GM21381 (cell line): ENCODE data around the gene CLMN.
"Not testable (repeated sequence)": the region's sequence is repeated elsewhere in the genome, so short reads cannot be mapped to it uniquely, and the experiment has no call there.

Source experiments
- ATAC-seq: cut with Tn5 transposase; IDR thresholded peaks from one replicate; pipeline ENCODE4 v1.9.1; 2021; ENCODE audit warnings: mild to moderate bottlenecking, moderate library complexity; ENCODE audit not compliant: unreplicated experiment

The CLMN gene

DNA sequence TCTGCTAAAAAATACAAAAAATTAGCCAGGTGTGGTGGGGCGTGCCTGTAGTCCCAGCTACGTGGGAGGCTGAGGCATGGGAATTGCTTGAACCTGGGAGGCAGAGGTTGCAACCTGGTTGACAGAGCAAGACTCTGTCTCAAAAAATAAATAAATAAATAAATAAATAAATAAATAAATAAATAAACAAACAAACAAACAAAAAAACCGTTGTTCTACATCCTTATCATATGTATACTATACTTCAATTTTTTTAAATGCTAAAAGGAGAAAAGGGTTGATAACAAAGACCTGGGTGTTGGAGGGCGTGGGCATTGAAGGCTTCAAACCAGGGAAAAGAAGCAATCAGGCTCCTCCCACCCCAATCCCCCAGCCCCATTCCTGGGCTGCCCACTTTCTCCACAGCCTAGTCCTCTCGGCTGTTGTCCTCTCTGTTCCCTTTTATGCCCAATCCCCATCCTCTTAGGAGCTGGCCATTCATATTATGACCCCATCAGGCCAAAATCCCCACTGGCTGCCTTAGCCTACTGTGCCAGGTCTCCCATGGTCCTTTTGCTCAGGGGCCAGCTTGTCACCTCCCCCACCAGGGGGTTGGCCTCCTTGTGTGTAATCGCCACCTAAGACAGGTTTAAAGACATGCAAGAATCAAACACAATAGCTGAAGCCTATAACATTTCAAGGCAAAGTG, 30.2 kb downstream of the CLMN start:
- no peak for ATAC-seq

DNA sequence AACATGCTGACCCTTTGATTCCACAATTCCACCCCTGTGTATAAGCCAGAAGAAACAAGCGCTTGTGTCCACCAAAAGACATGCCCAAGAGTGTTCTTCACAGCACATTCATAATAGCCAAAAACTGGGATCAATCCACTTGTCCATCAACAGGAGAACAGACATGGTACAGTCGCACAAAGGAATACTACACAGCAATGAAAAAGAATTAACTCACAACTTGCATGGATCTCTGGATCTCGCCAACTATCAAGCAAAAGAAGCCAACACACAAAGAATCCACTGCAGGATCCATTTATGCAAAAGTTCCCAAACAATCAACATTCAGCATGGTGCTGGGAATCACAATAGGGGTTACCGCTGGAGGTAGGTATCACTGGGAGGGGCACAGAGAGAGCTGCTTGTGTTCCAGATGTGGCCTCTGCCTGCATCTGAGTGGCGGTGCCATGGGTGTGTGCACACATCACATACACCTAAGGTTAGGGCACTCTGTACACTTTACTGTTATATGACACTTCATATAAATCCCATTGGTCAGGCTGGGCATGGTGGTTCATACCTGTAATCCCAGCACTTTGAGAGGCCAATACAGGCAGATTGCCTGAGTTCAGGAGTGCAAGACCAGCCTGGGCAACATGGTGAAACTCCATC, 30.9 kb downstream of the CLMN start:
- ATAC-seq, result no peak

DNA sequence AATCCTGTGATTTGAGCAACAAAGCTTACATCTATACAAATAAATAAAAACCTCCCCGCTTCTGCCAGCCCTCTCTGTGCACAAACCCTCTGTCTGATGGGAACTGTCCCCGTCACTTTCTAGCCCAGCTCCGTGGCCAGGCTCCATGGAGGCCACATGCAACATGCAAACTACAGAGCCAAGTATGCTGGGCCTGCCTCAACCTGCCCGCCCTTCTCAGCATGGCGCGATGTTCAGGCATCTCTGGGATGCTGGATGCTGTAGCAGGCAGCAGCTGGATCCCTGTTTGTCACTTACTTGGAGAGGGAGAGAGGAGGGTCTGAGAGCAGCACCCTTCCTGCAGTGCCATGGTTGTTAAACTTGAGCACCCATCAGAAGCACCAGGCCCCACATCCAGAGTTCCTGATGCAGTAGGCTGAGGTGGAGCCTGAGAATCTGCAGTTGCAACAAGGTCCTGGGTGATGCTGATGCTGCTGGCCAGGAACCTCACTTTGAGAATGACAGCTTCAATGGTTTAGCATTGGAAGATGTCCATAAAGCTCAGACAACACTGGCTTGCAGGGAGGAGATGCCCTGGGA, 32.4 kb downstream of the CLMN start:
- ATAC-seq, result no peak

DNA sequence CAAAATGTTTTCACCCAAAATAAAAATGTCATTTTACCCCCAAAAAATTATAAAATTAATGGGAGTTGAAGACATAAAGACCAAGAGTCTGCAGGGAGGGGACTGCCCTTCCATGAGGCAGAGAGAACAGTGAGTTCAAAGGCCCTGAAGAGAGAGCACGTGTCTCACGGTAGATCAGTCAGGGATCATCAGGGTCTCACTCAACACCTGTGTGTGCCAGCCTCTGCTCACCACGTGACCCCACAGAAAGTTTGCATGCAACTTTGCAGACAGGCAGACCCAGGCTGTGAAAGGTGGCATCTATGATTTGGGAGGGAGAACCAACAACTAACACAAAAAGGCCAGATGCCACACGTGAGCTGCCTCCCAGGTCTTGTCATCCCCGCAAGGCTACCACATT, 33.1 kb downstream of the CLMN start:
- no peak for ATAC-seq

DNA sequence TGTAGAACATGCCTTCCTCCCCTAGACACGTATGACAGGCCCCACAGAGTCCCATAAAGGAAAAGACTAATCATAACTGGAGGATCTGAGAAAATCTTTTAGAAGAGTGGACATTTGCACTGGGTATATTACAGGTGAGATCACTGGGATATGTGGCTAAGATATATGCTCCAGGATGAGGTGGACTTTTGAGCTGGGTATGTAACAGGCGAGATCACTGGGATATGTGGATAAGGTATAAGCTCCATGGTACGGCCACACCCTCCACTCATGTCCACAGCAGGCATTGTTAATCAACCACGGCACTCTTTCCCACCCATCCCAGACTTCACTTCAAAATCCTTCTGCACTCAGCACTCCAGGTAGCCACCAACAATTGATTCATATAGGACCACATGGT, 34.1 kb downstream of the CLMN start:
- ATAC-seq, result no peak

DNA sequence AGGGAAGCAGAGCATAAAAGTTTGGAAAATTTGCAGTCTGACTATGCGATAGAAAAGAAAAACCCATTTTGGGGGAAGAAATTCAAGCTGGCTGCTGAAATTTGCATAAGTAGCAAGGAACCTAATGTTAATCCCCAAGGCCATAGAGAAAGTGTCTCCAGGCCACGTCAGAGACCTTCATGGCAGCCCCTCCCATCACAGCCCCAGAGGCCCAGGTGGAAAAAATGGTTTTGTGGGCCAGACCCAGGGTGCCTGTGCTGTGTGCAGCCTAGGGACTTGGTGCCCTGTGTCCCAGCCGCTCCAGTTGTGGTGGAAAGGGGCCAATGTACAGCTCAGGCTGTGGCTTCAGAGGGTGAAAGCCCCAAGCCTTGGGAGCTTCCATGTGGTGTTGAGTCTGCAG, 35.9 kb downstream of the CLMN start:
- not testable (repeated sequence) for ATAC-seq

DNA sequence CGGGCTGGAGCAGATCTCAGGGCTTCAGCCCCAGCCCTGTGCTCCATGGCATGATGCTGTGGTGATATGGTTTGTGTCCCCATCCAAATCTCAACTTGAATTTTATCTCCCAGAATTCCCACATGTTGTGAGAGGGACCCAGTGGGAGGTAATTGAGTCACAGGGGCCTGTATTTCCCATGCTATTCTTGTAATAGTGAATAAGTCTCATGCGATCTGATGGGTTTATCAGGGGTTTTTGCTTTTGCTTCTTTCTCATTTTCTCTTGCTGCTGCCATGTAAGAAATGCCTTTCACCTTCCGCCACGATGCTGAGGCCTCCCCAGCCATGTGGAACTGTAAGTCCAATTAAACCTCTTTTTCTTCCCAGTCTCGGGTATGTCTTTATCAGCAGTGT, 36.7 kb downstream of the CLMN start:
- not testable (repeated sequence) for ATAC-seq

DNA sequence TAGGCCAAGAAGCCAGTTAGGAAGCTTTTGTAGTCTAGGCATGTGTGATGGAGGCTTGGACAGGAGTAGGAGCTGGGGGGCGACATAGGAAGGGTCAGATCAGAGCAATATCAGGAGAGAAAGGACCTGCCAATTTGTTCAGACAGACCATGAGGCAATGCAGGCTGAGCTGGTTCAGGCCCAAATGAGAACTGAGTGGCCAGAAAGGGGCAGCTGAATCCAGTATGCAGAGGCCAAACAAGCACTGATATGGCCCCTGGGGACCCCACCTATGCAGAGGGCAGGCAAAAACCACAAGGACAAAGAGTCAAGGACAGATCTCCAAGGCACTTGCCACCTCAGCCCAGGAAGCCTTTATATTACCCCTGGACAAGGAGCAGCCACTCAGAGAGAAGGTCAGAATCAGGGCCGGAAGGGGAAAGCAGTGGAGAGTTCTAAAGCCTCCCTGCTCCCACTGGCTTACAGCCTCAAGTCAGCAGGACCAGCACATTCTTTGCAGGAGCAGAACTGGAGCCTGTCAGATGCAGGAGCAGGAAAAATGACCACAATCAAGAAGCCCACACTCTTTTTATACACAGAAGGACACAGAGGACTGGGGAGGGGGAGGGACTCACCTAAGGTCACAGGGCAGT, 37.2 kb downstream of the CLMN start:
- ATAC-seq, result no peak

DNA sequence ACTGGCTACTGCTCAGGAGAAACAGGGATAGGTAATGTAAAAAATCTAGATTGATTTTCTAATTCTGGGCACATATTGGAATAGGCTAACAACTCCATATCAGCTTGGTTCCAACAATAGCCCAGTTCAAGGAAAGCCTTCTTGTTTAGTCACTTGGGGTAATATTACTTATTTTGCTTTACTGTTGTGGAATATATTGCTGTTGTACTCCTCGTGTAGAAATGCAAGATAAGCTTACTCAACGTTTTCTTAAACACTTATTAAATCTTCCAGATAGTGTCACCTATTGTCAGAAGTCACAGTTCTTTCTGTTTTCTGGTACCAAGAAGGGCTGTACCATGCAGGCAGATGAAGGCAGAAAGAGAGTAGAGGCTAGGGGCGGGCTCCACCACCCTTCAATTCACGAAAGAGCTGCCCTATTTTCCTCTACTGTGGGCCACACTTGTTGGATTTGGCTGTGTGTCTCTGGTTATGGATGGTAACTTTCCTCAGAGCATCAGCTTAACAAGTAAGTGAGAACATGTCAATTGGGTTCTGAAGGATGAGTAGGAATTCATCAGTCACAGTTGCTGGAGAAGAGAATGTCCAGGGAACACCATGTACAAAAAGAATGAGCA, 38.0 kb downstream of the CLMN start:
- ATAC-seq, result no peak

DNA sequence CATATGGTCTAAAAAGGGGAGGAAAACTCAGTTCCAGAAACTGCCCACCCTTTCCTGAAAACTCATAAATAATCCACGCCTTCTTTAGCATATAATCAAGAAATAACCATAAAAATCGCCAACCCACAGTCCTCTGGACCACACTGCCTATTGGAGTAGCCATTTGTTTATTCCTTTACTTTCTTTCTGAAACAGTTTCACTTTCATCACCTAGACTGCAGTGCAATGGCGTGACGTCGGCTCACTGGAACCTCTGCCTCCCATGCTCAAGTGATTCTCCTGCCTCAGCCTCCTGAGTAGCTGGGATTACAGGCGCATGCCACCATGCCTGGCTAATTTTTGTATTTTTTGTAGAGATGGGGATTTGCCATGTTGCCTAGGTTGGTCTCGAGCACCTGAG, 44.2 kb downstream of the CLMN start:
- ATAC-seq, result no peak

DNA sequence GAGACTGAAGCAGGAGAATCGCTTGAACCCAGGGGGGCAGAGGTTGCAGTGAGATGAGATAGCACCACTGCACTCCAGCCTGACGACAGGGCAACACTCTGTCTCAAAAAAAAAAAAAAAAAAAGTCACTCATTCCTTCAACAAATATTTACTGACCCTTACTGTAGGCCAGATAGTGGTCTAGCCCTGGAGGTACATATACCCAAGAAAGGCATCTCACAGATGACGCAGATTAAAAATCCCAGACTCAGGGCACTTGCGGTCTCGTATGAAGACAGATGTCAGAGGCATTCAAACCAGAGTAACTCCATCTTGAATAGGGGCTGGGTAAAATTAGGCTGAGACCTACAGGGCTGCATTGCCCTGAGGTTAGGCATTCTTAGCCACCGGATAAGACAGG, 44.8 kb downstream of the CLMN start:
- no peak for ATAC-seq

DNA sequence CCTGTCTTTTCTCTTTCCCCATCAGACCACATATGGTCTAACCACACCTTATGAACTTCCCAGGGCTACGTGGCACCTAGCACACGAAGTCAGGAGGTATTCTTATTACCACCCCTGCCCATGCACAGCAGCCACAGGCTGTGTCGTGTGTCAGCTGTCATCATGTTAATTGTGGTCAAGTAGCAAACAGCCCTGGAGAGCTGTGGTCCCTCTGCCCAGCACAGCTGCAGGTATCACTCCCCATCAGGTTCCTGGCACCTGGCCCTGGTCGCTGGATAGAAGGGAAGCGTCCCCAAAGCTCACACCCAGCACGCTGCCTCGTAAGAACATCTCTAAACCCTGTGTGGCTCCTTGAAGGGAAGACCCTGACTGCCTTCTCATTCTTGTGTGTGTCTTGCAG, 45.4 kb downstream of the CLMN start:
- ATAC-seq, result no peak

DNA sequence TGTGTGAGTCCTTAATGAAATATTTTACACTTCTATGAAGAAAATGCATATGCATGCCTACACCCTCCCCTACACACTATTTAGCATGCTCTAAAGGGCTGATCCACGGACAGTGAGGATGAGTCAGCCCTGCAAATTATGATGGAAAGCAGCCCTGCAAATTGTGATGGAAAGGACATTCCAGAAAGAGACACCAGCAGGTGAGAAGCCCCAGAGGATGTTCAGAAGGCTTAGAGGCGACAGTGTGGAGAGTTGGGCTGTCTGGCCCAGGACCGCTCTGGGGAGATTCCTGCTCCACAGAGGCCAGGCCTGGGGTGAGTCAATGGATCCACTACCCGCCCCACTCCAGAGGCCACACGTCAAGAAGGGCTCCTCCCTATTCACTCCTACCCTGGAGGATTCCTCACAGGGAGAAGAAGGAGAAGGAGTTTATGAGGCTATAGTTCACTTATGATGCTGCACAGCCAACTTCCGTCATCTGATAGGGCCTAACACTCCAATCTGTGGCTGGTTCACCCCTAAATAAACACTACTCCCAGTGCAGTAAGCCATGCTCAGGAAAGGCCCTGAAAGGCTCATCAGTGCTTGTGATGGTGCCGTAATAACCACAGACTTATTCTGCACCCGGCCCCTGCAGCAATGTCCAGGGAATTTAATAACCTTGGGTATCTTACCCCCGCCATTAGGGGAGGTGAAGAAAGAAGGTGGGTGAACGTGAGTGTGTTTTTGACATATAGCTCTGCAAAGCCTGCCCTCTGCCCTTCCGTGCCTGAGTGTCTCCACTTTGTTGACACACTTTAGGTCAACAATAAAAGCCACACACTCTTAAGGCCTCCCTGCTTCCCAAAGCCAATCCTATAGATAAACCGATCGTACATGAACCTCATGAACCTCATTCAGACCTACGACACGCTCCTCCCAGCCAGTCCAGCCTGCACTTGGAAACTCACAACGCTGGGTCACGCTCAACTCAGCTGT, 46.4 kb downstream of the CLMN start:
- ATAC-seq, result no peak

DNA sequence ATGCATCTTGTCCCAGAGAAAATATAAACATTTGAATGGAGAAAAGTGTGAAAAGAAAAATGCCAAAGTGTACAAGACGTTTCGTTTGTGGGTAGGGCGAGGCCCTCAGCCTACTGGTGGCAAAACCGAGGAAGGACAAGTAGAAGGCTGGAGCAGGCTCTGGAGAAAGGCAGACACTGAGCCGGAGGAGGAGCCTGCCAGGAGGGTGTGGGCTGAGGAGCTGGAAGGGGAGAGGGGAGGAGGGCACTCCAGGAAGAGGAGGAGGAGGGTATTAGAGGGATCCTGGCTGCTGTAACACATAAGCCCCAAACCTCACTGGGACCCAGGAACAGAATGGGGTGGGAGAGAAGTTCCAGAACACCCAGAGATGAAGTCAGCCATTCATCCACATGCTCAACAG, 47.7 kb downstream of the CLMN start:
- ATAC-seq, result no peak

DNA sequence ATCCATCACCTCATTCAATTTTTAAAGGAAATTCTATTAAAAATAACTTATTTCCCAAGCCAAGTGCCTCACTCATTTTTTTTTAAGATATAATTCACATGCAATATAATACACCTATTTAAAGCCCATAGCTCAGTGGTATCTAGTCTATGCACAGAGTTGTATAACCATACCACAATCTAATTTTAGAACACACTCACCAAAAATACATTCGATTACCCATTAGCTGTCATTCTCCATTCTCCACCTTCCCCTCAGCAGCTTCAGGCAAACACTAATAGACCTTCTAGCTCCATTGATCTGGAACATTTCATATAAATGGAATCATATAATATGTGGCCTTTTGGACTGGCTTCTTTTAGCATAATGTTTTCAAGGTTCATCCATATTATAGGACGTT, 49.5 kb downstream of the CLMN start:
- no peak for ATAC-seq

DNA sequence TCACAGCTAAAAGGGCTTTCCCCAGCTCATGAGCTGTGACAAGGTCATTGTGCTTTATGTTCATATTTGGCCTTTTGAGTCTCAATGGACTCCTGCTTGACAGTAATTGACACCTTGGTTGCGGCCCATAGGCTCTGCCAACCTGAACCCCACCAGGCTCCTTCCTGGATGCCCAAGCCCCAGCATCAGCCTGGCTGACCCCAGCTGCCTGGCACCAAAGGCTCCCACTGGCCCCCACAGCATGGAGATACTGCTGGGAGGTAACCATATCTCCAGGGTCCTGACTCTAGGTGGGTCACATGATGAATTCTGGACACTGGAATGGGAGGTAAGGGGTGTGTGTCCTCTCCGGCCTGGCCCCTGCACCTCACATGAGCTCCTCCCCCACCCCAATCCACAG, 50.2 kb downstream of the CLMN start:
- no peak for ATAC-seq

DNA sequence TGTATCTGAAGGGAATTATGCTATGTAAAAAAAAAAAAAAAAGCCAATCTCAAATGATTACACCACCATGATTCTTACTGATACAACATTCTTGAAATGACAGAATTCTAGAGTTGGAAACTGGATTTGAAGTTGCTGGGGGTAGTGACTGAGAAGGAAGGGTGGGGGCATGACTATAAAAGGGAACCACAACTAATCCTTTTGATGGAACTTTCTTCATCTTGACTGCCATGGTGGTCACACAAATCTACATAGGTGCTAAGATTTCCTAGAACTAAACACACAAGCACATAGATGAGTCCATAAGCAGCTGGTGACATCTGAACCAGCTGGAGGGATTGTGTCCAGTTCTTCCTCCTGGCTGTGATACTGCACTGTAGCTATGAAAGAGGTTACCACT, 51.4 kb downstream of the CLMN start:
- no peak for ATAC-seq

DNA sequence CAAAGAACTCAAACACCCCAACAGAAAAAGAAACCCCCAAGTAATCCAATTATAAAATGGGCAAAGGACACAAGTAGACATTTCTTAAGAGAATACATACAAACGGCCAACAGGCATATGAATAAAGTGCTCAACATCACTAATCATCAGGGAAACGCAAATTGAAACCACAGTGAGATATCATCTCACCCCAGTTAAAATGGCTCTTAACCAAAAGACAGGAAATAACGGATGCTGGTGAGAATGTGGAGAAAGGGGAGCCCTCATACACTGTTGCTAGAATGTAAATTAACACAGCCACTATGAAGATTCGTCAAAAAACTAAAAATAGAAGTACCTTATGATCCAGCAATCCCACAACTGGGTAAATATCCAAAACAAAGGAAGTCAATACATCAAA, 52.4 kb downstream of the CLMN start:
- ATAC-seq, result no peak

DNA sequence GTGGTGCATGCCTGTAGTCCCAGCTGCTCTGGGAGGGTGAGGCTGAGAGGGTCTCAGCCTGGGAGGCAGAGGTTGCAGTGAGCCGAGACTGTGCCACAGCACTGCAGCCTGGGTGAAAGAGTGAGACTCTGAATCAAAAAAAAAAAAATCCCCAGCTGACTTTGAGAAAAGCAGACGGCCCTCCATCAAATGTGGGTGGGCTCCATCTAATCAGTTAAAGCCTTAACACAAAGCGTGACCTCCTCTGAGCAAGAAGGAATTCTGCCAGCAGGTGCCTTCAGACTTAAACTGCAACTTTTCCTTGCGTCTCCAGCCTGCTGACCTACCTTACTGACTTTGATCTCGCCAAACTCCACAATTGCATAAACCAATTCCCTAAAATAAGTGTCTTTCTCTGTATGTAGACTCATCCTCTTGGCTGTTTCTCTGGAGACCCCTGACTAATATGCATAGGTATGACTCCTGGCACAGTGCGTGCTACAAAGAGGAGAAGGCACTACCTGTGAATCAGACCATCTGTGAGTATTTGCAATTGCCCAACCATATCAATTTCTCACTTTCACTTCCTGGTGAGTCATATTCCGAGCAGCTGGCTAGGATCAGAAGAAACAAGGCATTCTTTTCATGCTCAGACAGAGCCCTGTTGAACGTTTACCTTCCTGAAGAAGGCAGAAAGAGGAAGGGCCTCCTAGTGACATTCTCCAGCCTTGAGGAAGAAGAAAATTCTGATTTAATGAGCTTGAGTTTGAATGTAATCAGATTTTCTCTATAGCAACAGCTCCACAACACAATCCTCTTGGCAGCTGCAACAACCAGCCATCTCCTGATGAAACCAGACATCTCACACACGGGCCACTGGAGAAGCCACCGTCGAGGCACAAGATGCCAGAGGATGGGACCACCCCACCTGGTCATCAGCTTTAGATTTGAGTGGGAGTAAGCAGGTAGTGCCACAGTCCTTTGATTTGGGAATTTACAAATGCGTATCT, 54.3 kb downstream of the CLMN start:
- ATAC-seq, result peak; percentile 97
